RPMI8226 (cell line): Measurements from ENCODE around the gene KDR.

Source experiments
- DNase-seq: peaks from one replicate; pipeline ENCODE4 v3.0.0-alpha.2; 2015

KDR gene

DNA sequence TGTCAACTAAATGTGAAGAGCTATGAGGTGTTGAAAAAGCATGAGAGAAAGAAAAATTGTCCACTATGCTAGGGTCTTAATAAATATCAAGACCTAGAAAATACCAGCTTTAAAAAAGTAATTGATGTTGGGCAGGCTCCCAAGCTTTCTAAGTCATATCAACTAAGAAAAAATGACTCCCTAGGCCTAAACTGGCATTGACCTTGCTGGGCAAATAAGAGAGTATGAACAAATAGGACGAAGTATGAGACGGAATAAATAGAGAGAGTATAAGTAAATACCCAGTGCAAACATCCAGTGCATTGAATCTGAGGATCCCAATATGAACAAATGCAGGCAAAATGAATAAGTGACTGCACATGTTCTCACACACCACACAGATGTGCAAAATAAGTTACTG, 3.2 kb downstream of the KDR start:
- no peak for DNase-seq

DNA sequence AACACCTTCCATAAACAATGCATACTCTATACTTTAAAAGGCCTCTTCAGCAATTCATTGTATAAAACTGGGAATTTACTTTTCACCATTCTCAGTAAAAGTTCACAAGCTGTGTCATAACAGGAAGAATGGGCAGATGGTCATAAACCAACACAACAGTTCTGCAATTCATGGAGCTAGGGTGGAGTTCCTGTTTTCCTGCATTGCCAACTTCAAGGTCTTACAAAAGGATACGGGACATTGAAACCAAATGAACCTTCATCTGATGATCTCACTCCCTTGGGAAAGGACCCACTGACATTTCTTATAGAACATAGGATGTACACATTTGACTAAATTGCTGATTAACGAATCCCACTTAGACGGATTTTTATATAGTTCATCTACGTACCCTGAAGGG, 4.1 kb downstream of the KDR start:
- DNase-seq: no peak

- no peak for DNase-seq
These were observed 7.0 kb downstream of the KDR start for GRCh38 chr4:55118397-55118796.

GRCh38 chr4:55117511-55117910, 7.9 kb downstream of the KDR start:
- no peak for DNase-seq

DNA sequence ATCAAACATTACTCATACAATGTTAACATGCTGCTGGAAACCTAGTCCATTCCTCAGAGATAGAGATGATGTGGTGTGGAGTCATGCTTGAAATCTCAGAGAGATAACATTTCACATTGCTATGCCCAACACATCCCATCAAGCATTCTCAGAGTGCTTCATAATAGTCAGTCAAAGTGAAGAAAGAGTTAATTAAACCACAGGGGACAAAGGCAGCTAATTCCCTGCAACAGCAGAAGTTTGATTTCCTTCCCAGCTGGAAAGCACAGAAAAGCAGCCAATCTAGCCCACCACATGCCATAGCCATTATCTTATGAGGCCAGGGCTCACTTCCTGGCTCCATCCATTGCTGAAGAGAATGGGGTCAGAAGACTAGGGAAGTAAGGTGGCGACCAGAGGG, 8.9 kb downstream of the KDR start:
- no peak for DNase-seq

GRCh38 chr4:55111601-55112000, 13.8 kb downstream of the KDR start:
- DNase-seq: no peak

DNA sequence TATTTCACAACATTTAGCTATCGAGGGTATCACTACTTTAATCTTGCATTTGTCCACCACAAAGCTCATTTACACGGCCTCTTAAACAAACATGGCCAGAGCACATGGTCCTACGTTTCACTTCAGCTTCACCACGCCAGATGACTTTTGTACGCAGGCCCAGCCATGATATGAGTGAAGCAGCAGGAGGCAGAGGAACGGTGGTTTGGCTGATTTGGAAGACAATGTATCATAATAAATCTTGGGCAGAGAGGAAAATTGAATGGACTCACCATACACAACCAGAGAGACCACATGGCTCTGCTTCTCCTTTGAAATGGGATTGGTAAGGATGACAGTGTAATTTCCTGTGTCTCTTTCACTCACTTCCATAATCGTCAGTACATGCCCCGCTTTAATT, 15.3 kb downstream of the KDR start:
- no peak for DNase-seq

DNA sequence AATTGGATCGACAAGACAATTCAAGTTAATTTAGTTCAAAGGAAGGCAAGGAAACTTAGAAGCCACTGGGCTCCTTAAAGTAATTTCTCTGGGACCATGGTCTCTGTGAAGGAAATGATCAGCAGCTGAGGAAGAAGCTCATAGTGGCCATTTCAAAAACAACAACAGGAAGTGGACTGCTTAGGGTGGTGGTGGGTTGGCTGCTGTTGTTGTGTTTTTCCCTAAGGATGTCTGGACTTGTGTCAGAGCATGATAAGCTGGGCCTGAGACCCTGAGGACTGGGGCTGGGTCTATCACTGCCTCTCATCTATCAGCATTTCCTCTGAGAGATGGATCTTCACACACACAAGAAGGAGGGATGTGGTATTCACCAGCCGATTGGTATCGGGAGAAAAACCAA, 18.3 kb downstream of the KDR start:
- DNase-seq: no peak

DNA sequence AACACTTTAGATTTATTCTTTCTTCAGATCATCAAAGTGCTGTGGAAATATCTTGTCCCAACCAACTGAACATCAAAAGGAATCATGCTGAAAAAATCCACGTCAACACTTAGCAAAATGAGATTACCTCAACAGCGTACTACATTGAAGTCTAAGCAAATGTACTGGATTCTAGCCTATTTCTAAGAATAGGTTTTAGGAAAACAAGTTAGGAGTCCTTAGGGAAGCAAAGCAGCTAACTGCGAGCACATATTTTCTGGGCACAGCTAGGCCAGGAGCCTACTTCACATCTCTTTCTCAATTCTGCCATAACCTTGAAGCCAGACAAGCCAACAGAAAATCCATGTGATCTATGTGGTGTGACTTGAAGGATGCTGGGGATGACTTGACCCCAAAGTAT, 22.2 kb downstream of the KDR start:
- no peak for DNase-seq

GRCh38 chr4:55099816-55100215, 25.6 kb downstream of the KDR start:
- DNase-seq: no peak

DNA sequence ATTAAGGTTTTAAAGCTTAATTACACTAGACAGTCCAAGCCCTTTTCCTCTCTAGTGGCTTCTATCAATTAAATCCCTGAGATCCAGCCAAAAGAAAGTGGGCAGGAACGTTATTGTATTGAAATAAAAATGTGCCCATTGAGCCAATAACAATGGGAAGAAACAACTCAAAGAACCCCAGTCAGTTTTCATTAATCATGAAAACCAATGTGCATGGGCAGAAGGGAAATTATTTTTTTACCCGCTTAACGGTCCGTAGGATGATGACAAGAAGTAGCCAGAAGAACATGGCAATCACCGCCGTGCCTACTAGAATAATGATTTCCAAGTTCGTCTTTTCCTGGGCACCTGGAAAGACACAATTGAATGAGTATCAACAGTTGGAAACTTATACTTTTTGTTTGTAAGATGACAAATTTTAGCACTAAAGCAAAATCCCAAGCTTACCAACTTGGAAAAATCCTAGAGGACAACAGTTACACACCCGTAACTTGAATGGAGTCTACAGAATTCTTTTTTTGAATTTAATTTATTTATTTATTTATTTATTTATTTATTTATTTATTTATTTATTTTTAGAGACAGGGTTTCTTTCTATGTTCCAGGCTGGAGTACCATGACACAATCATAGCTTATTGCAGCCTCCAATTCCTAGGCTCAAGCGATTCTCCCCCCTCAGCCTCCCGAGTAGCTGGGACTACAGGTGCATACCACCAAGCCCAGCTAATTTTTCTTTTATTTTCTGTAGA, 26.8 kb downstream of the KDR start:
- no peak for DNase-seq

- DNase-seq: no peak
These were observed 28.8 kb downstream of the KDR start for GRCh38 chr4:55096619-55097018.

GRCh38 chr4:55096045-55096444, 29.4 kb downstream of the KDR start:
- DNase-seq: no peak

DNA sequence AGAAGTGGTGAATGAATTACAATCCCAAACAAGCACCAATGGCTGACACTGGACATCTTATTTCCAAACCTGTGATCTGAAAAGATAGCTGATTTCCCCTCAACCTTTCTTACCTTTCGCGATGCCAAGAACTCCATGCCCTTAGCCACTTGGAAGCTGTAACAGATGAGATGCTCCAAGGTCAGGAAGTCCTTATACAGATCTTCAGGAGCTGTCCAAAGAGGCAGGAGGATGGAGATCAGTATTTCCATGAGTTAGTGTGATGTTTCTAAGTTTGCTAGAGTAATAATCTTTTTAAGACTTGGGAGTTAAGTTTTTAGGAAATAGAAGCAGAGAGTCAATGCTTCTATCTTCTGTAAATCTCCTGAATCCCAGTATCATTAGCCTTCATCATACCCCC, 32.9 kb downstream of the KDR start:
- no peak for DNase-seq

DNA sequence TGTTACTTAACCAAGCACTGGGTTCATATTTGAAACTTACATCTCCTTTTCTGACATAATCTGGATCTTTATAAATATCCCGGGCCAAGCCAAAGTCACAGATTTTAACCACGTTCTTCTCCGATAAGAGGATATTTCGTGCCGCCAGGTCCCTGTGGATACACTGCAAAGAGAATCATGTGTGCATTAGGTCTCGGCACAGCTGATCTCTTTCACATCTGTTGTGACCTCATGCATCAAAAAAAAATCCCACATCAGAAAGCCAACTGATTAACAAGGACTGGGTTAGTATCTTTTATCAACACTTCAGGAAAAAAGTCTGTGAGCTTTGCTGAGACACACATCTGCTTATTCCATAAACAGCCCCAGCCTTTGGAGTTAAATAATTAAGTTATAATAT, 35.5 kb downstream of the KDR start:
- no peak for DNase-seq

DNA sequence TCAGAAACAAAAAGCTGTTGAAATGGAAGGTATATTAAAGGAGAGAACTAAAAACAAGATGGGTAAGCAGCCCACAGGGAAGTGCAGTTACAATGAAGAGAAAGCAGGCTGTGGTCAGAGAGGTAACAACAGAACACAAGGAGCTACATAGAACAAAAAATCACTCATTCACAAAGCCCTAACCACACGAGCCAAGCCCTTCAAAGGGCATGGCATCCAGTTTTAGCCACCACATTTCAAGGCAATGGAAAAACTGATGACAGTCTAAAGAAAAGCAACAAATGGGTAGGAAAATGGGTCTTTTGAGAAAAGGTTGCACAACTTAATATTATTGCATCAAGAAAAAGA, 37.5 kb downstream of the KDR start:
- no peak for DNase-seq

- DNase-seq: no peak
These were observed 38.1 kb downstream of the KDR start for GRCh38 chr4:55087009-55087912.

GRCh38 chr4:55086578-55086977, 38.8 kb downstream of the KDR start:
- no peak for DNase-seq

DNA sequence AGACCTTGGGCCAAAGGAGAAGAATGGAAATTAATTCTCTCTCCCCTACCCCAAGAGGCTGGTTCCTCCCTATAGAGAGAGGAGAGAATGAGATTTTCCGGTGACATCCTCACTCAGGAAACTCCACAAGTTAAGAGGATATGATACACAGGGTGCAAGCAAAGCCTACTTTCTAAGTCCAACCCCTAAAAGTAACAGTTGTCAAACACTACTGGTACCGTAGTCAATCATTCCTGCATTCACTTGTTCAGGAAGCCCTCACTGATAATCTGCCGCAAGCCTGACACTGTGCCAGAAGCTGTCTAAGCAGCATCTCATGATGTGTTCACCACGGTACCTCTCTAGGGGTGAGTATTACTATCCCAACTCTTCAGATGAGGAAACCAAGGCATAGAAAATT, 41.7 kb downstream of the KDR start:
- no peak for DNase-seq

- no peak for DNase-seq
These were observed 42.6 kb downstream of the KDR start for GRCh38 chr4:55082756-55083155.

- DNase-seq: no peak
These were observed 45.1 kb downstream of the KDR start for GRCh38 chr4:55080174-55080865.

- DNase-seq: no peak
These were observed 45.8 kb downstream of the KDR start for GRCh38 chr4:55079451-55080173.

GRCh38 chr4:55078987-55079386, 46.4 kb downstream of the KDR start:
- DNase-seq: no peak
